ENCODE measurements around the gene TMEM220. TPM values are rescaled to one million over a fixed set of nuclear protein-coding genes. Genes with fewer than 3 reads are reported as not detected.

TMEM220 gene
- total and polyA plus RNA-seq, 4 donors = 2.8 to 13.8 (median 7.1) TPM

GRCh38 chr17:10687499-10687898, 42.3 kb downstream of the TMEM220 start:
- Histone ChIP-seq H3K9ac (ENCODE audit: insufficient read depth in 1 of 2, low read length in 2 of 2) (no peak overlapping the region), H3K4me3 (no peak overlapping the region), H3K27ac (ENCODE audit: low read depth in 1 of 2, low read length in 1 of 2) (no peak overlapping the region), H3K36me3 (ENCODE audit: control insufficient read depth in 4 of 4, insufficient read depth in 4 of 4, low read length in 4 of 4) (peaks cover 20 to 51% (median 27%) of the 10 kb centered on the region in 4 donors), H3K27me3 (ENCODE audit: control insufficient read depth in 3 of 3, insufficient read depth in 3 of 3, low read length in 2 of 3) (no peaks in the 10 kb centered on the region), H3K4me1 (ENCODE audit: control insufficient read depth in 5 of 5, insufficient read depth in 5 of 5, low read length in 5 of 5) (no peaks in the 10 kb centered on the region), H3K9me3 (ENCODE audit: control insufficient read depth in 4 of 4, insufficient read depth in 3 of 4, low read length in 3 of 4) (no peaks in the 10 kb centered on the region)
- ATAC-seq (ENCODE audit: insufficient read depth, low FRiP score) (no peak), DNase-seq (no peak)
- WGBS, 2 donors = 90 to 91% methylated on average over 2 of the region's 2 CpGs
- TF ChIP-seq CTCF (IDR thresholded peaks at IDR 0.05; ENCODE audit: control extremely low read depth, extremely low read depth) = no peak

GRCh38 chr17:10683853-10684252, 46.0 kb downstream of the TMEM220 start:
- H3K27me3 ChIP-seq (ENCODE audit: control insufficient read depth in 3 of 3, insufficient read depth in 3 of 3, low read length in 2 of 3) = no peaks in the 10 kb centered on the region
- ATAC-seq (ENCODE audit: insufficient read depth, low FRiP score) = no peak
- no peak overlapping the region for H3K4me3 ChIP-seq
- DNase-seq = peak in 2 of 3 donors; percentile 8 to 15
- no peaks in the 10 kb centered on the region for H3K9me3 ChIP-seq (ENCODE audit: control insufficient read depth in 4 of 4, insufficient read depth in 3 of 4, low read length in 3 of 4)
- H3K27ac ChIP-seq (ENCODE audit: low read depth in 1 of 2, low read length in 1 of 2) = no peak overlapping the region
- peaks cover 24 to 42% (median 38%) of the 10 kb centered on the region in 4 donors for H3K36me3 ChIP-seq (ENCODE audit: control insufficient read depth in 4 of 4, insufficient read depth in 4 of 4, low read length in 4 of 4)
- 56% methylated on average over 2 of the region's 2 CpGs for WGBS, 2 donors
- H3K9ac ChIP-seq (ENCODE audit: insufficient read depth in 1 of 2, low read length in 2 of 2) = no peak overlapping the region
- H3K4me1 ChIP-seq (ENCODE audit: control insufficient read depth in 5 of 5, insufficient read depth in 5 of 5, low read length in 5 of 5) = no peaks in the 10 kb centered on the region
- no peak for TF ChIP-seq CTCF (IDR thresholded peaks at IDR 0.05; ENCODE audit: control extremely low read depth, extremely low read depth)

- ATAC-seq (ENCODE audit: insufficient read depth, low FRiP score) = no peak
- H3K9ac ChIP-seq (ENCODE audit: insufficient read depth in 1 of 2, low read length in 2 of 2) = no peak overlapping the region
- no peaks in the 10 kb centered on the region for H3K4me1 ChIP-seq (ENCODE audit: control insufficient read depth in 5 of 5, insufficient read depth in 5 of 5, low read length in 5 of 5)
- WGBS, 2 donors = 81 to 87% methylated on average over 7 of the region's 7 CpGs
- peaks cover 24 to 47% (median 37%) of the 10 kb centered on the region in 4 donors for H3K36me3 ChIP-seq (ENCODE audit: control insufficient read depth in 4 of 4, insufficient read depth in 4 of 4, low read length in 4 of 4)
- no peaks in the 10 kb centered on the region for H3K27me3 ChIP-seq (ENCODE audit: control insufficient read depth in 3 of 3, insufficient read depth in 3 of 3, low read length in 2 of 3)
- TF ChIP-seq CTCF (IDR thresholded peaks at IDR 0.05; ENCODE audit: control extremely low read depth, extremely low read depth) = no peak
- H3K27ac ChIP-seq (ENCODE audit: low read depth in 1 of 2, low read length in 1 of 2) = no peak overlapping the region
- no peaks in the 10 kb centered on the region for H3K9me3 ChIP-seq (ENCODE audit: control insufficient read depth in 4 of 4, insufficient read depth in 3 of 4, low read length in 3 of 4)
- peak in 1 of 3 donors; percentile 5 for DNase-seq
- H3K4me3 ChIP-seq = no peak overlapping the region
Observed at GRCh38 chr17:10681866-10682446, 47.9 kb downstream of the TMEM220 start.

GRCh38 chr17:10674704-10675103, 55.1 kb downstream of the TMEM220 start:
- H3K9me3 ChIP-seq (ENCODE audit: control insufficient read depth in 4 of 4, insufficient read depth in 3 of 4, low read length in 3 of 4) = no peaks in the 10 kb centered on the region
- no peak for TF ChIP-seq CTCF (IDR thresholded peaks at IDR 0.05; ENCODE audit: control extremely low read depth, extremely low read depth)
- no peak overlapping the region for H3K27ac ChIP-seq (ENCODE audit: low read depth in 1 of 2, low read length in 1 of 2)
- H3K4me1 ChIP-seq (ENCODE audit: control insufficient read depth in 5 of 5, insufficient read depth in 5 of 5, low read length in 5 of 5) = no peaks in the 10 kb centered on the region
- no peak for ATAC-seq (ENCODE audit: insufficient read depth, low FRiP score)
- no peak for DNase-seq
- peaks cover 3 to 19% (median 7%) of the 10 kb centered on the region in 4 donors for H3K36me3 ChIP-seq (ENCODE audit: control insufficient read depth in 4 of 4, insufficient read depth in 4 of 4, low read length in 4 of 4)
- H3K4me3 ChIP-seq = no peak overlapping the region
- no peaks in the 10 kb centered on the region for H3K27me3 ChIP-seq (ENCODE audit: control insufficient read depth in 3 of 3, insufficient read depth in 3 of 3, low read length in 2 of 3)
- H3K9ac ChIP-seq (ENCODE audit: insufficient read depth in 1 of 2, low read length in 2 of 2) = no peak overlapping the region
- WGBS, 2 donors = 78 to 95% methylated on average over 4 of the region's 4 CpGs
